ENCODE measurements around the gene SLC25A40.

- TF ChIP-seq POLR2A (IDR thresholded peaks at IDR 0.05), result no peak
- peak in 3 of 4 experiments; percentile 32 to 44 (median 41) for TF ChIP-seq CTCF (IDR thresholded peaks at IDR 0.05)
- TF ChIP-seq EP300 (IDR thresholded peaks at IDR 0.05), result no peak
- TF ChIP-seq POLR2AphosphoS5 (IDR thresholded peaks at IDR 0.05), result no peak
Measured at GRCh38 chr7:87797798-87798403, 78.3 kb downstream of the SLC25A40 start.

All from sigmoid colon (tissue), 4 donors.